GM23338 (cell line): Measurements from ENCODE around the gene RASGRF2. TPM values are rescaled to one million over a fixed set of nuclear protein-coding genes. Genes with fewer than 3 reads are reported as not detected.

Experiments
- ATAC-seq: fragments of 200-7000 bp; cut with Tn5 transposase; 3 replicates; pipeline ENCODE4 v1.9.1; 2020
- DNase-seq: peaks from one replicate; pipeline ENCODE4 v3.0.0-alpha.2; 2015; ENCODE audit warnings: low spot score
- H2AFZ ChIP-seq: fragments of 200-600 bp; sonication (generic); 2 replicates; pipeline ENCODE4 v1.8.0; 2016; ENCODE audit warnings: antibody characterized with exemption, mild to moderate bottlenecking, moderate library complexity
- H3F3A ChIP-seq: fragments of 200-600 bp; sonication (generic); replicated peaks from 2 replicates; pipeline ENCODE4 v1.8.0; 2017; ENCODE audit warnings: antibody characterized with exemption, mixed run types, low read depth
- H3K27ac ChIP-seq: fragments of 200-600 bp; sonication (generic); 2 replicates; pipeline ENCODE4 v1.6.1; 2016; ENCODE audit warnings: low read depth
- H3K27me3 ChIP-seq: fragments of 200-600 bp; sonication (generic); 2 replicates; pipeline ENCODE4 v1.8.0; 2016; ENCODE audit warnings: mild to moderate bottlenecking, mixed run types, moderate library complexity; ENCODE audit not compliant: insufficient read depth
- H3K36me3 ChIP-seq: fragments of 200-600 bp; sonication (generic); 2 replicates; pipeline ENCODE4 v1.8.0; 2016; ENCODE audit warnings: mild to moderate bottlenecking; ENCODE audit not compliant: insufficient read depth
- H3K4me1 ChIP-seq: fragments of 200-600 bp; sonication (generic); 2 replicates; pipeline ENCODE4 v1.8.0; 2016; ENCODE audit warnings: mild to moderate bottlenecking, moderate library complexity; ENCODE audit not compliant: insufficient read depth
- H3K4me2 ChIP-seq: fragments of 200-600 bp; sonication (generic); 2 replicates; pipeline ENCODE4 v1.7.1; 2017; ENCODE audit warnings: mixed run types
- H3K4me3 ChIP-seq: fragments of 200-600 bp; sonication (generic); 2 replicates; pipeline ENCODE4 v1.6.1; 2016; ENCODE audit warnings: mixed run types
- H3K79me2 ChIP-seq: fragments of 200-600 bp; sonication (generic); replicated peaks from 2 replicates; pipeline ENCODE4 v1.8.0; 2017; ENCODE audit warnings: mild to moderate bottlenecking; ENCODE audit not compliant: insufficient read depth
- H3K9me2 ChIP-seq: fragments of 200-600 bp; sonication (generic); 2 replicates; pipeline ENCODE4 v1.8.0; 2017; ENCODE audit not compliant: insufficient read depth
- H4K20me1 ChIP-seq: fragments of 200-600 bp; sonication (generic); replicated peaks from 2 replicates; pipeline ENCODE4 v1.8.0; 2017; ENCODE audit warnings: mild to moderate bottlenecking; ENCODE audit not compliant: insufficient read depth
- H3K27ac Mint-ChIP-seq: 2 replicates; pipeline ENCODE4 v1.8.0; 2020; ENCODE audit warnings: inconsistent platforms, mild to moderate bottlenecking, moderate library complexity, mixed read lengths
- H3K27me3 Mint-ChIP-seq: 3 replicates; pipeline ENCODE4 v1.8.0; 2022; ENCODE audit warnings: low read depth, mild to moderate bottlenecking, moderate library complexity, mixed read lengths, inconsistent platforms; ENCODE audit not compliant: insufficient read depth, poor library complexity
- H3K36me3 Mint-ChIP-seq: 3 replicates; pipeline ENCODE4 v1.8.0; 2021; ENCODE audit warnings: low read depth, mild to moderate bottlenecking, inconsistent platforms, moderate library complexity, mixed read lengths
- H3K4me1 Mint-ChIP-seq: 3 replicates; pipeline ENCODE4 v1.8.0; 2020; ENCODE audit warnings: mild to moderate bottlenecking, inconsistent platforms, mixed read lengths
- H3K4me3 Mint-ChIP-seq: 3 replicates; pipeline ENCODE4 v1.8.0; 2021; ENCODE audit warnings: moderate library complexity, mild to moderate bottlenecking, inconsistent platforms, mixed read lengths
- H3K9me3 Mint-ChIP-seq: 3 replicates; pipeline ENCODE4 v1.8.0; 2020; ENCODE audit warnings: moderate library complexity, mild to moderate bottlenecking, inconsistent platforms, mixed read lengths
- CREB1 ChIP-seq: fragments of 250-450 bp; sonication (Bioruptor Pico); IDR thresholded peaks from 2 replicates; pipeline ENCODE4 v1.5.0; 2020; ENCODE audit warnings: low read depth, mild to moderate bottlenecking, moderate library complexity
- CTCF ChIP-seq, 2 experiments: fragments of 200-600 bp in 1 of 2; sonication (generic) in 1 of 2; conservative IDR thresholded peaks; 2 replicates each; pipeline versions ENCODE4 v1.5.1 to v1.6.1; 2016 to 2017; ENCODE audit warnings: antibody characterized with exemption in 2 of 2, low read depth in 2 of 2, mild to moderate bottlenecking in 2 of 2, moderate library complexity in 1 of 2
- EZH2 ChIP-seq: fragments of 200-600 bp; sonication (generic); IDR thresholded peaks from one replicate; pipeline ENCODE4 v1.8.0; 2017; ENCODE audit warnings: antibody characterized with exemption, mild to moderate bottlenecking, low read depth; ENCODE audit not compliant: unreplicated experiment
- EZH2phosphoT487 ChIP-seq: fragments of 200-600 bp; sonication (generic); IDR thresholded peaks from one replicate; pipeline ENCODE4 v1.8.1; 2018; ENCODE audit warnings: antibody characterized with exemption; ENCODE audit not compliant: unreplicated experiment
- JUNB ChIP-seq: IDR thresholded peaks from one replicate; pipeline ENCODE4 v1.6.1; 2016; ENCODE audit warnings: antibody characterized with exemption; ENCODE audit not compliant: unreplicated experiment
- NANOG ChIP-seq: IDR thresholded peaks from 2 replicates; pipeline ENCODE4 v1.6.1; 2016; ENCODE audit warnings: antibody characterized with exemption, borderline replicate concordance
- POLR2AphosphoS5 ChIP-seq: IDR thresholded peaks from 2 replicates; pipeline ENCODE4 v1.6.1; 2016; ENCODE audit warnings: antibody characterized with exemption, low read depth
- STAT1 ChIP-seq: IDR thresholded peaks from one replicate; pipeline ENCODE4 v1.6.1; 2016; ENCODE audit warnings: antibody characterized with exemption; ENCODE audit not compliant: unreplicated experiment
- ZNF114 ChIP-seq: fragments of 250-450 bp; sonication (Bioruptor Pico); IDR thresholded peaks from 2 replicates; pipeline ENCODE4 v1.5.0; 2020; ENCODE audit warnings: mild to moderate bottlenecking, moderate library complexity
- ZNF331 ChIP-seq: fragments of 250-450 bp; sonication (Bioruptor Pico); IDR thresholded peaks from 2 replicates; pipeline ENCODE4 v1.5.0; 2020; ENCODE audit warnings: low read depth, mild to moderate bottlenecking, moderate library complexity
- polyA plus RNA-seq: library from polyadenylated mRNA; unstranded; fragments of >200 nt; fragmentation: Nextera tagmentation; extraction: Ambion mirVana; gene quantifications from 2 replicates; pipeline ENCODE4 v1.2.1, GENCODE V29; 2016
- total RNA-seq: library from RNA; depleted of rRNA; stranded (reverse); fragments of >200 nt; shearing (Covaris generic); gene quantifications from 2 replicates; pipeline ENCODE4 v1.2.3, GENCODE V29; 2014
- TF ChIP-seq, protein P1 (sequence below): fragments of 250-450 bp; sonication (Bioruptor Pico); IDR thresholded peaks from 2 replicates; pipeline ENCODE4 v1.5.0; 2020; ENCODE audit warnings: mild to moderate bottlenecking, moderate library complexity
- TF ChIP-seq, protein P2 (sequence below): IDR thresholded peaks from one replicate; pipeline ENCODE4 v1.6.1; 2018; ENCODE audit warnings: antibody characterized with exemption; ENCODE audit not compliant: unreplicated experiment
- TF ChIP-seq, protein P3 (sequence below): IDR thresholded peaks from 2 replicates; pipeline ENCODE4 v1.6.1; 2016; ENCODE audit warnings: antibody characterized with exemption

The RASGRF2 gene
- total and polyA plus RNA-seq, 2 experiments from 2014 or later, result 5.0 to 19.2 TPM

GRCh38 chr5:80959138-80959537 is 1.0 kb upstream of the RASGRF2 start:
- peak overlapping the region; percentile 68 for H3K4me3 Mint-ChIP-seq
- Histone ChIP-seq H3F3A (peaks cover 7% of the 10 kb centered on the region; the same call in 1 of the 2 replicates), H3K9me2 (peaks cover 9% of the 10 kb centered on the region; the same call in 1 of the 2 replicates), H3K4me3 (peak overlapping the region; percentile 69), H3K27me3 (peaks cover 30% of the 10 kb centered on the region), H3K36me3 (no peaks in the 10 kb centered on the region), H3K27ac (peak overlapping the region; percentile 93), H3K4me2 (peak overlapping the region; percentile 78), H3K79me2 (peaks cover 28% of the 10 kb centered on the region), H4K20me1 (no peaks in the 10 kb centered on the region), H2AFZ (no peak overlapping the region), H3K4me1 (peaks cover 61% of the 10 kb centered on the region)
- H3K9me3 Mint-ChIP-seq, result peaks cover 5% of the 10 kb centered on the region; the same call in 1 of the 3 replicates
- peaks cover 64% of the 10 kb centered on the region for H3K4me1 Mint-ChIP-seq
- peaks cover 5% of the 10 kb centered on the region; the same call in 1 of the 3 replicates for H3K36me3 Mint-ChIP-seq
- H3K27me3 Mint-ChIP-seq, result peaks cover 21% of the 10 kb centered on the region
- peak; percentile 66 for DNase-seq
- peak; percentile 8 for ATAC-seq
- TF ChIP-seq ZNF114 (no peak), EZH2phosphoT487 (no peak), ZNF331 (no peak), POLR2AphosphoS5 (no peak), EZH2 (no peak), STAT1 (no peak), CREB1 (no peak), NANOG (no peak), CTCF (conservative IDR thresholded peaks at IDR 0.05; ENCODE audit: low read depth in 2 of 2) (no peak), JUNB (no peak)
- TF ChIP-seq, protein P1, sequence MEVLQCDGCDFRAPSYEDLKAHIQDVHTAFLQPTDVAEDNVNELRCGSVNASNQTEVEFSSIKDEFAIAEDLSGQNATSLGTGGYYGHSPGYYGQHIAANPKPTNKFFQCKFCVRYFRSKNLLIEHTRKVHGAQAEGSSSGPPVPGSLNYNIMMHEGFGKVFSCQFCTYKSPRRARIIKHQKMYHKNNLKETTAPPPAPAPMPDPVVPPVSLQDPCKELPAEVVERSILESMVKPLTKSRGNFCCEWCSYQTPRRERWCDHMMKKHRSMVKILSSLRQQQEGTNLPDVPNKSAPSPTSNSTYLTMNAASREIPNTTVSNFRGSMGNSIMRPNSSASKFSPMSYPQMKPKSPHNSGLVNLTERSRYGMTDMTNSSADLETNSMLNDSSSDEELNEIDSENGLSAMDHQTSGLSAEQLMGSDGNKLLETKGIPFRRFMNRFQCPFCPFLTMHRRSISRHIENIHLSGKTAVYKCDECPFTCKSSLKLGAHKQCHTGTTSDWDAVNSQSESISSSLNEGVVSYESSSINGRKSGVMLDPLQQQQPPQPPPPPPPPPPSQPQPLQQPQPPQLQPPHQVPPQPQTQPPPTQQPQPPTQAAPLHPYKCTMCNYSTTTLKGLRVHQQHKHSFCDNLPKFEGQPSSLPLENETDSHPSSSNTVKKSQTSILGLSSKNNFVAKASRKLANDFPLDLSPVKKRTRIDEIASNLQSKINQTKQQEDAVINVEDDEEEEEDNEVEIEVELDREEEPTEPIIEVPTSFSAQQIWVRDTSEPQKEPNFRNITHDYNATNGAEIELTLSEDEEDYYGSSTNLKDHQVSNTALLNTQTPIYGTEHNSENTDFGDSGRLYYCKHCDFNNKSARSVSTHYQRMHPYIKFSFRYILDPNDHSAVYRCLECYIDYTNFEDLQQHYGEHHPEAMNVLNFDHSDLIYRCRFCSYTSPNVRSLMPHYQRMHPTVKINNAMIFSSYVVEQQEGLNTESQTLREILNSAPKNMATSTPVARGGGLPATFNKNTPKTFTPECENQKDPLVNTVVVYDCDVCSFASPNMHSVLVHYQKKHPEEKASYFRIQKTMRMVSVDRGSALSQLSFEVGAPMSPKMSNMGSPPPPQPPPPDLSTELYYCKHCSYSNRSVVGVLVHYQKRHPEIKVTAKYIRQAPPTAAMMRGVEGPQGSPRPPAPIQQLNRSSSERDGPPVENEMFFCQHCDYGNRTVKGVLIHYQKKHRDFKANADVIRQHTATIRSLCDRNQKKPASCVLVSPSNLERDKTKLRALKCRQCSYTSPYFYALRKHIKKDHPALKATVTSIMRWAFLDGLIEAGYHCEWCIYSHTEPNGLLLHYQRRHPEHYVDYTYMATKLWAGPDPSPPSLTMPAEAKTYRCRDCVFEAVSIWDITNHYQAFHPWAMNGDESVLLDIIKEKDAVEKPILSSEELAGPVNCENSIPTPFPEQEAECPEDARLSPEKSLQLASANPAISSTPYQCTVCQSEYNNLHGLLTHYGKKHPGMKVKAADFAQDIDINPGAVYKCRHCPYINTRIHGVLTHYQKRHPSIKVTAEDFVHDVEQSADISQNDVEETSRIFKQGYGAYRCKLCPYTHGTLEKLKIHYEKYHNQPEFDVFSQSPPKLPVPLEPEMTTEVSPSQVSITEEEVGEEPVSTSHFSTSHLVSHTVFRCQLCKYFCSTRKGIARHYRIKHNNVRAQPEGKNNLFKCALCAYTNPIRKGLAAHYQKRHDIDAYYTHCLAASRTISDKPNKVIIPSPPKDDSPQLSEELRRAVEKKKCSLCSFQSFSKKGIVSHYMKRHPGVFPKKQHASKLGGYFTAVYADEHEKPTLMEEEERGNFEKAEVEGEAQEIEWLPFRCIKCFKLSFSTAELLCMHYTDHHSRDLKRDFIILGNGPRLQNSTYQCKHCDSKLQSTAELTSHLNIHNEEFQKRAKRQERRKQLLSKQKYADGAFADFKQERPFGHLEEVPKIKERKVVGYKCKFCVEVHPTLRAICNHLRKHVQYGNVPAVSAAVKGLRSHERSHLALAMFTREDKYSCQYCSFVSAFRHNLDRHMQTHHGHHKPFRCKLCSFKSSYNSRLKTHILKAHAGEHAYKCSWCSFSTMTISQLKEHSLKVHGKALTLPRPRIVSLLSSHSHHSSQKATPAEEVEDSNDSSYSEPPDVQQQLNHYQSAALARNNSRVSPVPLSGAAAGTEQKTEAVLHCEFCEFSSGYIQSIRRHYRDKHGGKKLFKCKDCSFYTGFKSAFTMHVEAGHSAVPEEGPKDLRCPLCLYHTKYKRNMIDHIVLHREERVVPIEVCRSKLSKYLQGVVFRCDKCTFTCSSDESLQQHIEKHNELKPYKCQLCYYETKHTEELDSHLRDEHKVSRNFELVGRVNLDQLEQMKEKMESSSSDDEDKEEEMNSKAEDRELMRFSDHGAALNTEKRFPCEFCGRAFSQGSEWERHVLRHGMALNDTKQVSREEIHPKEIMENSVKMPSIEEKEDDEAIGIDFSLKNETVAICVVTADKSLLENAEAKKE (CRISPR knock-in tag), result no peak
- TF ChIP-seq, protein P2, sequence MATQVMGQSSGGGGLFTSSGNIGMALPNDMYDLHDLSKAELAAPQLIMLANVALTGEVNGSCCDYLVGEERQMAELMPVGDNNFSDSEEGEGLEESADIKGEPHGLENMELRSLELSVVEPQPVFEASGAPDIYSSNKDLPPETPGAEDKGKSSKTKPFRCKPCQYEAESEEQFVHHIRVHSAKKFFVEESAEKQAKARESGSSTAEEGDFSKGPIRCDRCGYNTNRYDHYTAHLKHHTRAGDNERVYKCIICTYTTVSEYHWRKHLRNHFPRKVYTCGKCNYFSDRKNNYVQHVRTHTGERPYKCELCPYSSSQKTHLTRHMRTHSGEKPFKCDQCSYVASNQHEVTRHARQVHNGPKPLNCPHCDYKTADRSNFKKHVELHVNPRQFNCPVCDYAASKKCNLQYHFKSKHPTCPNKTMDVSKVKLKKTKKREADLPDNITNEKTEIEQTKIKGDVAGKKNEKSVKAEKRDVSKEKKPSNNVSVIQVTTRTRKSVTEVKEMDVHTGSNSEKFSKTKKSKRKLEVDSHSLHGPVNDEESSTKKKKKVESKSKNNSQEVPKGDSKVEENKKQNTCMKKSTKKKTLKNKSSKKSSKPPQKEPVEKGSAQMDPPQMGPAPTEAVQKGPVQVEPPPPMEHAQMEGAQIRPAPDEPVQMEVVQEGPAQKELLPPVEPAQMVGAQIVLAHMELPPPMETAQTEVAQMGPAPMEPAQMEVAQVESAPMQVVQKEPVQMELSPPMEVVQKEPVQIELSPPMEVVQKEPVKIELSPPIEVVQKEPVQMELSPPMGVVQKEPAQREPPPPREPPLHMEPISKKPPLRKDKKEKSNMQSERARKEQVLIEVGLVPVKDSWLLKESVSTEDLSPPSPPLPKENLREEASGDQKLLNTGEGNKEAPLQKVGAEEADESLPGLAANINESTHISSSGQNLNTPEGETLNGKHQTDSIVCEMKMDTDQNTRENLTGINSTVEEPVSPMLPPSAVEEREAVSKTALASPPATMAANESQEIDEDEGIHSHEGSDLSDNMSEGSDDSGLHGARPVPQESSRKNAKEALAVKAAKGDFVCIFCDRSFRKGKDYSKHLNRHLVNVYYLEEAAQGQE, result no peak
- TF ChIP-seq, protein P3, sequence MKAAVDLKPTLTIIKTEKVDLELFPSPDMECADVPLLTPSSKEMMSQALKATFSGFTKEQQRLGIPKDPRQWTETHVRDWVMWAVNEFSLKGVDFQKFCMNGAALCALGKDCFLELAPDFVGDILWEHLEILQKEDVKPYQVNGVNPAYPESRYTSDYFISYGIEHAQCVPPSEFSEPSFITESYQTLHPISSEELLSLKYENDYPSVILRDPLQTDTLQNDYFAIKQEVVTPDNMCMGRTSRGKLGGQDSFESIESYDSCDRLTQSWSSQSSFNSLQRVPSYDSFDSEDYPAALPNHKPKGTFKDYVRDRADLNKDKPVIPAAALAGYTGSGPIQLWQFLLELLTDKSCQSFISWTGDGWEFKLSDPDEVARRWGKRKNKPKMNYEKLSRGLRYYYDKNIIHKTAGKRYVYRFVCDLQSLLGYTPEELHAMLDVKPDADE, result no peak
- no peak overlapping the region for H3K27ac Mint-ChIP-seq
